Testis (tissue), 3 donors: ENCODE results near the gene ARHGAP23. TPM values are rescaled to one million over a fixed set of nuclear protein-coding genes. Genes with fewer than 3 reads are reported as not detected.

Experiments used
- DNase-seq: peaks from one replicate; pipeline ENCODE4 v3.0.0-alpha.2; 2019
- H3K27ac ChIP-seq, 2 donors: fragments of 200-600 bp; sonication (generic); one replicate each; pipeline ENCODE4 v1.5.1; 2019
- H3K27me3 ChIP-seq: fragments of 200-600 bp; sonication (generic); one replicate; pipeline ENCODE4 v1.5.1; 2019
- H3K36me3 ChIP-seq: fragments of 200-600 bp; sonication (generic); one replicate; pipeline ENCODE4 v1.5.1; 2017; ENCODE audit warnings: low read depth; ENCODE audit errors: missing control alignments
- H3K4me1 ChIP-seq: fragments of 200-600 bp; sonication (generic); one replicate; pipeline ENCODE4 v1.5.1; 2019
- H3K4me3 ChIP-seq, 2 donors: fragments of 200-600 bp; sonication (generic); one replicate each; pipeline ENCODE4 v1.5.1; 2017 to 2019
- H3K9me3 ChIP-seq: fragments of 200-600 bp; sonication (generic); one replicate; pipeline ENCODE4 v1.5.1; 2017
- POLR2A ChIP-seq: fragments of 450-650 bp; IDR thresholded peaks from one replicate; pipeline ENCODE4 v1.6.1; 2017; ENCODE audit warnings: antibody characterized with exemption, mild to moderate bottlenecking, moderate library complexity
- WGBS, 2 donors: methylation state at CpG; one replicate each; pipeline ENCODE4 v1.1.5; 2018; 5-methylcytosine and 5-hydroxymethylcytosine counted together
- intact Hi-C: fragments of 100-400 bp; cut with DNase I; formaldehyde crosslinking; loops from one replicate; pipeline ENCODE4 v1.15.1; 2023; ENCODE audit warnings: low total_unique reads
- polyA plus RNA-seq: library from polyadenylated mRNA; stranded (reverse); fragments of 350-450 nt; fragmentation: Illumina TruSeq; extraction: RNeasy Lipid Tissue Mini Kit (QIAGEN cat#74804); gene quantifications from one replicate; pipeline ENCODE4 v1.2.3, GENCODE V29; 2014; ENCODE audit warnings: low read depth, low replicate concordance; ENCODE audit not compliant: insufficient read depth
- total RNA-seq, 2 donors: library from RNA; depleted of rRNA; stranded (reverse); fragments of >200 nt; gene quantifications; one replicate each; pipeline ENCODE4 v1.2.3, GENCODE V29; 2016
- TF ChIP-seq, protein P1 (sequence below), 3 experiments: fragments of 450-650 bp in 2 of 3; fragments of 200-600 bp in 1 of 3; sonication (generic) in 1 of 3; IDR thresholded peaks; one replicate each; pipeline ENCODE4 v1.5.1; 2016 to 2019; ENCODE audit warnings: antibody characterized with exemption in 3 of 3, mild to moderate bottlenecking in 2 of 3, moderate library complexity in 1 of 3

The ARHGAP23 gene
- total and polyA plus RNA-seq, 3 donors from 2014 or later, result 78.0 to 235 (median 146) TPM

DNA sequence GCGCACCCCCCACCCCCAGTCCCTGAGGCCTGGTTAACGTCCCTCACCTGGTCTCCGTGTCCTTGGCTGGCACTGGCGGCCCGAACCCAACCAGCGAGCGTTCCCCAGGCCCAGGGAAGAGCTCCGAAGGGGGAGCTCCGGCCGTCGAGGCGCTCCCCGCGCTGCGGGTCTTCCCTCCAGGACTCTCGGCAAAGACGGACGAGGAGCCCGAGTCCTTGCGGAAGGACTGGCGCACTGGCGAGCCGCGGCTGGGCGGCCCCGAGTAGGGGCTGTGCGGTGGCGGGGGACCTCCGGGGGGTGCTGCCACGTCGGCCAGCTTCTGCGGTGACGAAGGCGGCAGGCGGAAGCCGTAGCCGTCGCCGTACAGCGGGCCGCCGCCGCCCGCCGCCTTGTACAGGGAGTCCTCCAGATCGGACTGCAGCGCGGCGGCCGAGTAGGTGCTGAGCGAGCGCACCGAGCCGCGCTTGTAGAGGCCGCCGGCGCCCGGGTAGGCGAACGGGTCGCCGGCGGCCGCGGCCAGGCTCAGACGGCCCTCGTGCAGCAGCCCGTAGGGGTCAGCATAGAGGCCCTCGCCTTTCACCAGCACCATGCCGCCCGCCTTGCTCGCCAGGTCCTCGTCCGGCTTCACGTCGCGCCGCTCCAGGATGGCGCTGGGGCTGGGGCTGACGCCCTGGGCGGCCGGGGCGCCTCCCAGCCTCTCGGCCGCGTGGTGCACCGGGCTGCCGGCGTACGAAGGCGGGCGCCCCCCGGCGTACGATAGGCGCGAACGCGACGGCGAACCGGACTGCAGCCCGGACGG lies 133.4 kb downstream of the ARHGAP23 start:
- H3K27me3 ChIP-seq, result no peaks in the 10 kb centered on the region
- peaks cover 18% of the 10 kb centered on the region for H3K4me1 ChIP-seq
- intact Hi-C loops, result no loop called here
- H3K27ac ChIP-seq, result no peak overlapping the region
- DNase-seq, result no peak
- WGBS, 2 donors, result 20 to 41% methylated on average over 2 to 76 of the region's 105 CpGs
- H3K4me3 ChIP-seq, result peak overlapping the region in 1 of 2 donors; percentile 17
- H3K9me3 ChIP-seq, result no peaks in the 10 kb centered on the region
- TF ChIP-seq, protein P1, sequence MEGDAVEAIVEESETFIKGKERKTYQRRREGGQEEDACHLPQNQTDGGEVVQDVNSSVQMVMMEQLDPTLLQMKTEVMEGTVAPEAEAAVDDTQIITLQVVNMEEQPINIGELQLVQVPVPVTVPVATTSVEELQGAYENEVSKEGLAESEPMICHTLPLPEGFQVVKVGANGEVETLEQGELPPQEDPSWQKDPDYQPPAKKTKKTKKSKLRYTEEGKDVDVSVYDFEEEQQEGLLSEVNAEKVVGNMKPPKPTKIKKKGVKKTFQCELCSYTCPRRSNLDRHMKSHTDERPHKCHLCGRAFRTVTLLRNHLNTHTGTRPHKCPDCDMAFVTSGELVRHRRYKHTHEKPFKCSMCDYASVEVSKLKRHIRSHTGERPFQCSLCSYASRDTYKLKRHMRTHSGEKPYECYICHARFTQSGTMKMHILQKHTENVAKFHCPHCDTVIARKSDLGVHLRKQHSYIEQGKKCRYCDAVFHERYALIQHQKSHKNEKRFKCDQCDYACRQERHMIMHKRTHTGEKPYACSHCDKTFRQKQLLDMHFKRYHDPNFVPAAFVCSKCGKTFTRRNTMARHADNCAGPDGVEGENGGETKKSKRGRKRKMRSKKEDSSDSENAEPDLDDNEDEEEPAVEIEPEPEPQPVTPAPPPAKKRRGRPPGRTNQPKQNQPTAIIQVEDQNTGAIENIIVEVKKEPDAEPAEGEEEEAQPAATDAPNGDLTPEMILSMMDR (IDR thresholded peaks at IDR 0.05), result no peak
- no peak for TF ChIP-seq POLR2A
- no peaks in the 10 kb centered on the region for H3K36me3 ChIP-seq

Other genes with a start within 250 kb of the ARHGAP23 start
- not detected for gene TBC1D3, start 235.9 kb upstream of the ARHGAP23 start, total RNA-seq
- not detected for gene TBC1D3, start 235.9 kb upstream of the ARHGAP23 start, polyA plus RNA-seq
- 10 to 100 TPM; 13.9 to 18.5 TPM for gene MRPL45, start 131.3 kb upstream of the ARHGAP23 start, total RNA-seq
- gene MRPL45, start 131.3 kb upstream of the ARHGAP23 start, polyA plus RNA-seq, result 26.1 TPM
- 1 to 10 TPM in 1 of 2 donors, under 1 TPM in 1; 0.93 to 1.3 TPM for gene GPR179, start 84.5 kb upstream of the ARHGAP23 start, total RNA-seq
- gene GPR179, start 84.5 kb upstream of the ARHGAP23 start, polyA plus RNA-seq, result 0.61 TPM
- 100 to 1,000 TPM in 1 of 2 donors, 10 to 100 TPM in 1; 74.9 to 132 TPM for gene SOCS7, start 76.6 kb upstream of the ARHGAP23 start, total RNA-seq
- 132 TPM for gene SOCS7, start 76.6 kb upstream of the ARHGAP23 start, polyA plus RNA-seq
- 1 to 10 TPM; 6.2 to 8.9 TPM for gene SRCIN1, start 177.5 kb downstream of the ARHGAP23 start, total RNA-seq
- gene SRCIN1, start 177.5 kb downstream of the ARHGAP23 start, polyA plus RNA-seq, result 3.2 TPM
- 10 to 100 TPM; 16.8 to 19.4 TPM for gene EPOP, start 246.5 kb downstream of the ARHGAP23 start, total RNA-seq
- 18.6 TPM for gene EPOP, start 246.5 kb downstream of the ARHGAP23 start, polyA plus RNA-seq